ENCODE data around the gene CDH13.

The CDH13 gene

GRCh38 chr16:83510906-83511305 lies 884.1 kb downstream of the CDH13 start:
- no peaks in the 10 kb centered on the region for H3K36me3 ChIP-seq (ENCODE audit: control insufficient read depth, insufficient read depth, low read length)
- no peaks in the 10 kb centered on the region for H3K27me3 ChIP-seq (ENCODE audit: control insufficient read depth, insufficient read depth, low read length)
- H3K9me3 ChIP-seq (ENCODE audit: control insufficient read depth, low read length): no peaks in the 10 kb centered on the region
- no peak overlapping the region for H3K9ac ChIP-seq (ENCODE audit: low read length)
- no peak overlapping the region for H3K4me3 ChIP-seq (ENCODE audit: low read length)
- H3K4me1 ChIP-seq (ENCODE audit: control insufficient read depth, insufficient read depth, low read length): no peaks in the 10 kb centered on the region

GRCh38 chr16:83513008-83513755 lies 886.4 kb downstream of the CDH13 start:
- no peaks in the 10 kb centered on the region for H3K27me3 ChIP-seq (ENCODE audit: control insufficient read depth, insufficient read depth, low read length)
- H3K4me1 ChIP-seq (ENCODE audit: control insufficient read depth, insufficient read depth, low read length): no peaks in the 10 kb centered on the region
- no peak overlapping the region for H3K4me3 ChIP-seq (ENCODE audit: low read length)
- no peak overlapping the region for H3K9ac ChIP-seq (ENCODE audit: low read length)
- H3K9me3 ChIP-seq (ENCODE audit: control insufficient read depth, low read length): no peaks in the 10 kb centered on the region
- no peaks in the 10 kb centered on the region for H3K36me3 ChIP-seq (ENCODE audit: control insufficient read depth, insufficient read depth, low read length)

GRCh38 chr16:83515395-83515794 lies 888.6 kb downstream of the CDH13 start:
- no peaks in the 10 kb centered on the region for H3K27me3 ChIP-seq (ENCODE audit: control insufficient read depth, insufficient read depth, low read length)
- H3K4me1 ChIP-seq (ENCODE audit: control insufficient read depth, insufficient read depth, low read length): no peaks in the 10 kb centered on the region
- no peaks in the 10 kb centered on the region for H3K36me3 ChIP-seq (ENCODE audit: control insufficient read depth, insufficient read depth, low read length)
- no peak overlapping the region for H3K9ac ChIP-seq (ENCODE audit: low read length)
- H3K4me3 ChIP-seq (ENCODE audit: low read length): no peak overlapping the region
- no peaks in the 10 kb centered on the region for H3K9me3 ChIP-seq (ENCODE audit: control insufficient read depth, low read length)

GRCh38 chr16:83516931-83517330 lies 890.2 kb downstream of the CDH13 start:
- Histone ChIP-seq H3K4me3 (ENCODE audit: low read length) (no peak overlapping the region), H3K9ac (ENCODE audit: low read length) (no peak overlapping the region), H3K27me3 (ENCODE audit: control insufficient read depth, insufficient read depth, low read length) (no peaks in the 10 kb centered on the region), H3K36me3 (ENCODE audit: control insufficient read depth, insufficient read depth, low read length) (no peaks in the 10 kb centered on the region), H3K9me3 (ENCODE audit: control insufficient read depth, low read length) (no peaks in the 10 kb centered on the region), H3K4me1 (ENCODE audit: control insufficient read depth, insufficient read depth, low read length) (no peaks in the 10 kb centered on the region)

GRCh38 chr16:83517398-83517797 lies 890.6 kb downstream of the CDH13 start:
- Histone ChIP-seq H3K27me3 (ENCODE audit: control insufficient read depth, insufficient read depth, low read length) (no peaks in the 10 kb centered on the region), H3K9me3 (ENCODE audit: control insufficient read depth, low read length) (no peaks in the 10 kb centered on the region), H3K36me3 (ENCODE audit: control insufficient read depth, insufficient read depth, low read length) (no peaks in the 10 kb centered on the region), H3K9ac (ENCODE audit: low read length) (no peak overlapping the region), H3K4me3 (ENCODE audit: low read length) (no peak overlapping the region), H3K4me1 (ENCODE audit: control insufficient read depth, insufficient read depth, low read length) (no peaks in the 10 kb centered on the region)

- Histone ChIP-seq H3K27me3 (ENCODE audit: control insufficient read depth, insufficient read depth, low read length) (no peaks in the 10 kb centered on the region), H3K4me3 (ENCODE audit: low read length) (no peak overlapping the region), H3K9me3 (ENCODE audit: control insufficient read depth, low read length) (no peaks in the 10 kb centered on the region), H3K9ac (ENCODE audit: low read length) (no peak overlapping the region), H3K36me3 (ENCODE audit: control insufficient read depth, insufficient read depth, low read length) (no peaks in the 10 kb centered on the region), H3K4me1 (ENCODE audit: control insufficient read depth, insufficient read depth, low read length) (no peaks in the 10 kb centered on the region)
These were observed 893.8 kb downstream of the CDH13 start for GRCh38 chr16:83520596-83520995.

GRCh38 chr16:83530293-83530692 lies 903.5 kb downstream of the CDH13 start:
- Histone ChIP-seq H3K27me3 (ENCODE audit: control insufficient read depth, insufficient read depth, low read length) (no peaks in the 10 kb centered on the region), H3K36me3 (ENCODE audit: control insufficient read depth, insufficient read depth, low read length) (no peaks in the 10 kb centered on the region), H3K4me3 (ENCODE audit: low read length) (no peak overlapping the region), H3K4me1 (ENCODE audit: control insufficient read depth, insufficient read depth, low read length) (no peaks in the 10 kb centered on the region), H3K9me3 (ENCODE audit: control insufficient read depth, low read length) (no peaks in the 10 kb centered on the region), H3K9ac (ENCODE audit: low read length) (no peak overlapping the region)

GRCh38 chr16:83532634-83533033 lies 905.9 kb downstream of the CDH13 start:
- no peak overlapping the region for H3K4me3 ChIP-seq (ENCODE audit: low read length)
- no peaks in the 10 kb centered on the region for H3K27me3 ChIP-seq (ENCODE audit: control insufficient read depth, insufficient read depth, low read length)

GRCh38 chr16:83533193-83533592 lies 906.4 kb downstream of the CDH13 start:
- Histone ChIP-seq H3K4me3 (ENCODE audit: low read length) (no peak overlapping the region), H3K9ac (ENCODE audit: low read length) (no peak overlapping the region), H3K4me1 (ENCODE audit: control insufficient read depth, insufficient read depth, low read length) (no peaks in the 10 kb centered on the region), H3K36me3 (ENCODE audit: control insufficient read depth, insufficient read depth, low read length) (no peaks in the 10 kb centered on the region), H3K27me3 (ENCODE audit: control insufficient read depth, insufficient read depth, low read length) (no peaks in the 10 kb centered on the region), H3K9me3 (ENCODE audit: control insufficient read depth, low read length) (no peaks in the 10 kb centered on the region)

More at GRCh38 chr16:83532634-83533033, 905.9 kb downstream of the CDH13 start:
- H3K9me3 ChIP-seq (ENCODE audit: control insufficient read depth, low read length): no peaks in the 10 kb centered on the region
- H3K4me1 ChIP-seq (ENCODE audit: control insufficient read depth, insufficient read depth, low read length): no peaks in the 10 kb centered on the region
- H3K9ac ChIP-seq (ENCODE audit: low read length): no peak overlapping the region
- no peaks in the 10 kb centered on the region for H3K36me3 ChIP-seq (ENCODE audit: control insufficient read depth, insufficient read depth, low read length)

- H3K4me3 ChIP-seq (ENCODE audit: low read length): no peak overlapping the region
- H3K9ac ChIP-seq (ENCODE audit: low read length): no peak overlapping the region
- no peaks in the 10 kb centered on the region for H3K36me3 ChIP-seq (ENCODE audit: control insufficient read depth, insufficient read depth, low read length)
- H3K4me1 ChIP-seq (ENCODE audit: control insufficient read depth, insufficient read depth, low read length): no peaks in the 10 kb centered on the region
- H3K9me3 ChIP-seq (ENCODE audit: control insufficient read depth, low read length): no peaks in the 10 kb centered on the region
- H3K27me3 ChIP-seq (ENCODE audit: control insufficient read depth, insufficient read depth, low read length): no peaks in the 10 kb centered on the region
These were observed 911.9 kb downstream of the CDH13 start for GRCh38 chr16:83538707-83539106.

- H3K36me3 ChIP-seq (ENCODE audit: control insufficient read depth, insufficient read depth, low read length): no peaks in the 10 kb centered on the region
- no peak overlapping the region for H3K4me3 ChIP-seq (ENCODE audit: low read length)
- no peaks in the 10 kb centered on the region for H3K4me1 ChIP-seq (ENCODE audit: control insufficient read depth, insufficient read depth, low read length)
- H3K27me3 ChIP-seq (ENCODE audit: control insufficient read depth, insufficient read depth, low read length): no peaks in the 10 kb centered on the region
- no peak overlapping the region for H3K9ac ChIP-seq (ENCODE audit: low read length)
- no peaks in the 10 kb centered on the region for H3K9me3 ChIP-seq (ENCODE audit: control insufficient read depth, low read length)
These were observed 913.1 kb downstream of the CDH13 start for GRCh38 chr16:83539736-83540490.

- Histone ChIP-seq H3K4me1 (ENCODE audit: control insufficient read depth, insufficient read depth, low read length) (no peaks in the 10 kb centered on the region), H3K4me3 (ENCODE audit: low read length) (no peak overlapping the region), H3K36me3 (ENCODE audit: control insufficient read depth, insufficient read depth, low read length) (no peaks in the 10 kb centered on the region), H3K27me3 (ENCODE audit: control insufficient read depth, insufficient read depth, low read length) (no peaks in the 10 kb centered on the region), H3K9me3 (ENCODE audit: control insufficient read depth, low read length) (no peaks in the 10 kb centered on the region), H3K9ac (ENCODE audit: low read length) (no peak overlapping the region)
These were observed 914.5 kb downstream of the CDH13 start for GRCh38 chr16:83541231-83541630.

All from mucosa of stomach (tissue), 1 donor.